Endothelial cell of umbilical vein (primary cell): ENCODE results near the gene COX7C.

Source experiments
- EZH2 ChIP-seq: IDR thresholded peaks from 2 replicates; pipeline ENCODE4 v1.6.1; 2012; ENCODE audit warnings: borderline replicate concordance, low read depth, mild to moderate bottlenecking, moderate library complexity, low read length, inconsistent platforms; ENCODE audit not compliant: severe bottlenecking
- MYC ChIP-seq: IDR thresholded peaks from one replicate; pipeline ENCODE4 v1.6.1; 2011; ENCODE audit warnings: mild to moderate bottlenecking, low read depth, low read length
- POLR2A ChIP-seq: IDR thresholded peaks from 2 replicates; pipeline ENCODE4 v1.6.1; 2012; ENCODE audit warnings: low read depth, mild to moderate bottlenecking, control low read depth, low read length
- POLR2AphosphoS5 ChIP-seq: IDR thresholded peaks from 2 replicates; pipeline ENCODE4 v1.6.1; 2012; ENCODE audit warnings: low read depth, mild to moderate bottlenecking, control low read depth, low read length, moderate library complexity; ENCODE audit not compliant: insufficient read depth
- TF ChIP-seq, protein P1 (sequence below), 2 donors: IDR thresholded peaks; 1 replicate in 1 of 2; 2 replicates in 1 of 2; pipeline ENCODE4 v1.5.1; 2011; ENCODE audit warnings: low read length in 2 of 2, mild to moderate bottlenecking in 2 of 2, moderate library complexity in 2 of 2, control low read depth in 1 of 2, inconsistent platforms in 1 of 2, low read depth in 1 of 2; ENCODE audit not compliant: insufficient read depth in 1 of 2; ENCODE audit errors: extremely low read depth in 1 of 2
- TF ChIP-seq, protein P2 (sequence below): IDR thresholded peaks from 2 replicates; pipeline ENCODE4 v1.6.1; 2011; ENCODE audit not compliant: insufficient read depth, insufficient read length

DNA sequence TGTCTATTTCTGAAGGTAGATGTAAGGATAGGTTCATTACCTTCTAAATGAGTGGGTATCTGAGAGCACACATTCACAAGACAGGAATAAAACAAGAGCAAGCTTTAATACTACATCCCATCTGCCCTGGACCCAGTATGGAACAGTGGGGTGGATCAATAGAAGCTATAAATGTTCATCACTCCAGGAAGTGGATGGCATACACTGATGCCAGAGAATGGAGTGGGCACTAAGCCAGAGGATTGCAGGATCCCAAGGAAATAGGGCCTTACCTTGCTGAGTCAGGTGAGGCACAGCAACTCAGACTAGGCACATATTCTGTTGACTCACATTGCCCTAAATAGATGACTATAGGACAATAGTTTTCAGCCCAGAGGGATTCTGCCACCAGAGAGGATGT is 21.3 kb upstream of the COX7C start:
- TF ChIP-seq MYC (no peak), POLR2A (no peak), EZH2 (no peak), POLR2AphosphoS5 (no peak)
- TF ChIP-seq, protein P1, sequence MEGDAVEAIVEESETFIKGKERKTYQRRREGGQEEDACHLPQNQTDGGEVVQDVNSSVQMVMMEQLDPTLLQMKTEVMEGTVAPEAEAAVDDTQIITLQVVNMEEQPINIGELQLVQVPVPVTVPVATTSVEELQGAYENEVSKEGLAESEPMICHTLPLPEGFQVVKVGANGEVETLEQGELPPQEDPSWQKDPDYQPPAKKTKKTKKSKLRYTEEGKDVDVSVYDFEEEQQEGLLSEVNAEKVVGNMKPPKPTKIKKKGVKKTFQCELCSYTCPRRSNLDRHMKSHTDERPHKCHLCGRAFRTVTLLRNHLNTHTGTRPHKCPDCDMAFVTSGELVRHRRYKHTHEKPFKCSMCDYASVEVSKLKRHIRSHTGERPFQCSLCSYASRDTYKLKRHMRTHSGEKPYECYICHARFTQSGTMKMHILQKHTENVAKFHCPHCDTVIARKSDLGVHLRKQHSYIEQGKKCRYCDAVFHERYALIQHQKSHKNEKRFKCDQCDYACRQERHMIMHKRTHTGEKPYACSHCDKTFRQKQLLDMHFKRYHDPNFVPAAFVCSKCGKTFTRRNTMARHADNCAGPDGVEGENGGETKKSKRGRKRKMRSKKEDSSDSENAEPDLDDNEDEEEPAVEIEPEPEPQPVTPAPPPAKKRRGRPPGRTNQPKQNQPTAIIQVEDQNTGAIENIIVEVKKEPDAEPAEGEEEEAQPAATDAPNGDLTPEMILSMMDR (IDR thresholded peaks at IDR 0.05; ENCODE audit: extremely low read depth in 1 of 2, insufficient read depth in 1 of 2, low read depth in 1 of 2, low read length in 2 of 2), result no peak
- TF ChIP-seq, protein P2, sequence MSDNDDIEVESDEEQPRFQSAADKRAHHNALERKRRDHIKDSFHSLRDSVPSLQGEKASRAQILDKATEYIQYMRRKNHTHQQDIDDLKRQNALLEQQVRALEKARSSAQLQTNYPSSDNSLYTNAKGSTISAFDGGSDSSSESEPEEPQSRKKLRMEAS, result no peak
